H1 (cell line): Measurements from ENCODE around the gene KLF12. TPM values are rescaled to one million over a fixed set of nuclear protein-coding genes. Genes with fewer than 3 reads are reported as not detected.

Experiments
- ASH2L ChIP-seq: fragments of 200-600, 300-600 bp; sonication (generic); IDR thresholded peaks from one replicate; pipeline ENCODE4 v1.7.1; 2017; ENCODE audit warnings: low read length
- TCF12 ChIP-seq: IDR thresholded peaks from 2 replicates; pipeline ENCODE4 v1.6.1; 2011; ENCODE audit warnings: low read depth, mild to moderate bottlenecking, low read length
- polyA plus RNA-seq, 7 experiments: library from polyadenylated mRNA; depleted of rRNA in 3 of 7; stranded (reverse) in 5 of 7; unstranded in 2 of 7; fragments of >200 nt in 5 of 7; fragments of 200-250 nt in 2 of 7; gene quantifications; 1 replicate in 5 of 7; 2 replicates in 1 of 7; 4 replicates in 1 of 7; pipeline versions ENCODE4 v1.2.1 to v1.2.3, GENCODE V29; 2011 to 2013; ENCODE audit warnings: missing spikeins in 2 of 7, mixed read lengths in 2 of 7
- total RNA-seq: library from RNA; stranded (reverse); fragmentation: NEBNext Ultra II Directional; extraction: Animal tissue kit (Norgen Biotek cat#: 25700); gene quantifications from 2 replicates; pipeline ENCODE4 v1.2.1, GENCODE V29; 2021
- TF ChIP-seq, protein P1 (sequence below): fragments of 300-600 bp; sonication (generic); IDR thresholded peaks from 2 replicates; pipeline ENCODE4 v1.7.1; 2012; ENCODE audit warnings: low read length, moderate library complexity, mild to moderate bottlenecking, inconsistent platforms; ENCODE audit not compliant: insufficient replicate concordance

The KLF12 gene
- total and polyA plus RNA-seq, 2 of the 8 experiments (the other 6 are each of a cell fraction or from before 2014, with no cell fraction given), result 6.6 to 12.1 TPM

DNA sequence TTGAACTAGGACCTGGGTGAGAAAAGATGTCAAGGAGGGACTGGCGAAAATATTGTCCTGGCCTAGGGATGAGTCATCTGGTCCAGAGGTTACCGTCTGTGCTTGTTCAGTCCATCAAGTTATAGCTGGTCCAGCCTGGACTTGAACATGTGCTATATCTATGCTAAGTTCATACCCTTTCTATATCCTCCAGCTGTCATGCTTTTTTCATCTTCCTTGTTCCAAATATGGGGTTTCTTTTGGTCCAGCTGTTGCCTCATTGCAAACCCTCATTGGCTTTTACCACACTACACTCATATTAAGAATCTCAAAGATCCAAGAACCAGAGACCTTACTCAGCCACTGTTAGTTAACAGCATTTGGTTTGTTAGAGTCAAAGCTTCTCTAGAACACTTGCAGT lies 19.1 kb upstream of the KLF12 start (continued):
- TF ChIP-seq, protein P1, sequence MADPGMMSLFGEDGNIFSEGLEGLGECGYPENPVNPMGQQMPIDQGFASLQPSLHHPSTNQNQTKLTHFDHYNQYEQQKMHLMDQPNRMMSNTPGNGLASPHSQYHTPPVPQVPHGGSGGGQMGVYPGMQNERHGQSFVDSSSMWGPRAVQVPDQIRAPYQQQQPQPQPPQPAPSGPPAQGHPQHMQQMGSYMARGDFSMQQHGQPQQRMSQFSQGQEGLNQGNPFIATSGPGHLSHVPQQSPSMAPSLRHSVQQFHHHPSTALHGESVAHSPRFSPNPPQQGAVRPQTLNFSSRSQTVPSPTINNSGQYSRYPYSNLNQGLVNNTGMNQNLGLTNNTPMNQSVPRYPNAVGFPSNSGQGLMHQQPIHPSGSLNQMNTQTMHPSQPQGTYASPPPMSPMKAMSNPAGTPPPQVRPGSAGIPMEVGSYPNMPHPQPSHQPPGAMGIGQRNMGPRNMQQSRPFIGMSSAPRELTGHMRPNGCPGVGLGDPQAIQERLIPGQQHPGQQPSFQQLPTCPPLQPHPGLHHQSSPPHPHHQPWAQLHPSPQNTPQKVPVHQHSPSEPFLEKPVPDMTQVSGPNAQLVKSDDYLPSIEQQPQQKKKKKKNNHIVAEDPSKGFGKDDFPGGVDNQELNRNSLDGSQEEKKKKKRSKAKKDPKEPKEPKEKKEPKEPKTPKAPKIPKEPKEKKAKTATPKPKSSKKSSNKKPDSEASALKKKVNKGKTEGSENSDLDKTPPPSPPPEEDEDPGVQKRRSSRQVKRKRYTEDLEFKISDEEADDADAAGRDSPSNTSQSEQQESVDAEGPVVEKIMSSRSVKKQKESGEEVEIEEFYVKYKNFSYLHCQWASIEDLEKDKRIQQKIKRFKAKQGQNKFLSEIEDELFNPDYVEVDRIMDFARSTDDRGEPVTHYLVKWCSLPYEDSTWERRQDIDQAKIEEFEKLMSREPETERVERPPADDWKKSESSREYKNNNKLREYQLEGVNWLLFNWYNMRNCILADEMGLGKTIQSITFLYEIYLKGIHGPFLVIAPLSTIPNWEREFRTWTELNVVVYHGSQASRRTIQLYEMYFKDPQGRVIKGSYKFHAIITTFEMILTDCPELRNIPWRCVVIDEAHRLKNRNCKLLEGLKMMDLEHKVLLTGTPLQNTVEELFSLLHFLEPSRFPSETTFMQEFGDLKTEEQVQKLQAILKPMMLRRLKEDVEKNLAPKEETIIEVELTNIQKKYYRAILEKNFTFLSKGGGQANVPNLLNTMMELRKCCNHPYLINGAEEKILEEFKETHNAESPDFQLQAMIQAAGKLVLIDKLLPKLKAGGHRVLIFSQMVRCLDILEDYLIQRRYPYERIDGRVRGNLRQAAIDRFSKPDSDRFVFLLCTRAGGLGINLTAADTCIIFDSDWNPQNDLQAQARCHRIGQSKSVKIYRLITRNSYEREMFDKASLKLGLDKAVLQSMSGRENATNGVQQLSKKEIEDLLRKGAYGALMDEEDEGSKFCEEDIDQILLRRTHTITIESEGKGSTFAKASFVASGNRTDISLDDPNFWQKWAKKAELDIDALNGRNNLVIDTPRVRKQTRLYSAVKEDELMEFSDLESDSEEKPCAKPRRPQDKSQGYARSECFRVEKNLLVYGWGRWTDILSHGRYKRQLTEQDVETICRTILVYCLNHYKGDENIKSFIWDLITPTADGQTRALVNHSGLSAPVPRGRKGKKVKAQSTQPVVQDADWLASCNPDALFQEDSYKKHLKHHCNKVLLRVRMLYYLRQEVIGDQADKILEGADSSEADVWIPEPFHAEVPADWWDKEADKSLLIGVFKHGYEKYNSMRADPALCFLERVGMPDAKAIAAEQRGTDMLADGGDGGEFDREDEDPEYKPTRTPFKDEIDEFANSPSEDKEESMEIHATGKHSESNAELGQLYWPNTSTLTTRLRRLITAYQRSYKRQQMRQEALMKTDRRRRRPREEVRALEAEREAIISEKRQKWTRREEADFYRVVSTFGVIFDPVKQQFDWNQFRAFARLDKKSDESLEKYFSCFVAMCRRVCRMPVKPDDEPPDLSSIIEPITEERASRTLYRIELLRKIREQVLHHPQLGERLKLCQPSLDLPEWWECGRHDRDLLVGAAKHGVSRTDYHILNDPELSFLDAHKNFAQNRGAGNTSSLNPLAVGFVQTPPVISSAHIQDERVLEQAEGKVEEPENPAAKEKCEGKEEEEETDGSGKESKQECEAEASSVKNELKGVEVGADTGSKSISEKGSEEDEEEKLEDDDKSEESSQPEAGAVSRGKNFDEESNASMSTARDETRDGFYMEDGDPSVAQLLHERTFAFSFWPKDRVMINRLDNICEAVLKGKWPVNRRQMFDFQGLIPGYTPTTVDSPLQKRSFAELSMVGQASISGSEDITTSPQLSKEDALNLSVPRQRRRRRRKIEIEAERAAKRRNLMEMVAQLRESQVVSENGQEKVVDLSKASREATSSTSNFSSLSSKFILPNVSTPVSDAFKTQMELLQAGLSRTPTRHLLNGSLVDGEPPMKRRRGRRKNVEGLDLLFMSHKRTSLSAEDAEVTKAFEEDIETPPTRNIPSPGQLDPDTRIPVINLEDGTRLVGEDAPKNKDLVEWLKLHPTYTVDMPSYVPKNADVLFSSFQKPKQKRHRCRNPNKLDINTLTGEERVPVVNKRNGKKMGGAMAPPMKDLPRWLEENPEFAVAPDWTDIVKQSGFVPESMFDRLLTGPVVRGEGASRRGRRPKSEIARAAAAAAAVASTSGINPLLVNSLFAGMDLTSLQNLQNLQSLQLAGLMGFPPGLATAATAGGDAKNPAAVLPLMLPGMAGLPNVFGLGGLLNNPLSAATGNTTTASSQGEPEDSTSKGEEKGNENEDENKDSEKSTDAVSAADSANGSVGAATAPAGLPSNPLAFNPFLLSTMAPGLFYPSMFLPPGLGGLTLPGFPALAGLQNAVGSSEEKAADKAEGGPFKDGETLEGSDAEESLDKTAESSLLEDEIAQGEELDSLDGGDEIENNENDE, result no peak
- TF ChIP-seq TCF12, result no peak
- TF ChIP-seq ASH2L, result no peak
